ENCODE results near the gene OR5K4. TPM values are rescaled to one million over a fixed set of nuclear protein-coding genes. Genes with fewer than 3 reads are reported as not detected.

OR5K4 gene
- total and polyA plus RNA-seq, 3 donors from 2014 or later: not detected

DNA sequence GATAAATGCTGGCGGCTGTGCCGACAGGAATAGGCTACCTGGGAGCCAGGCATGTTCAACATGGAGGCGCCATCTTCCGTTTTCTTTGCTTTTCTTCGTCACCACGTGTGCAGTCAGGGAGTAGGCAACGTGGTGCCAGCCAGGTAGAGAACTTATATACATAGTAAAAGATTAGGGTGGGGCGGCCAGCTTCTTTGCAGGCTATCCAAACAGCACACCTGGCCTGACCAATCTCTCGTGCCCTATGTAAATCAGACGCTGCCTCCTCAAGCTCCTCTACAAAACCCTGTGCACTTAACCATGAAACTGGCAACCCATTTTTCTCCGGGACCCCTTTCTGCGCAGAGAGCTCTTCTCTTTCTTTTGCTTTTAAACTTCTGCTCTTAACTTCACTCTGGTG is 28.6 kb upstream of the OR5K4 start:
- no peaks in the 10 kb centered on the region for H3K27me3 ChIP-seq
- TF ChIP-seq CTCF (IDR thresholded peaks at IDR 0.05): no peak
- TF ChIP-seq POLR2A (IDR thresholded peaks at IDR 0.05): no peak
- intact Hi-C loops (cut with DNase I; ENCODE audit: low total_unique reads): loop anchor here (10.0 kb wide), 1 partner anchor 280 kb away; no protein-coding TSS in a partner anchor
- no peak overlapping the region for H3K4me3 ChIP-seq
- no peaks in the 10 kb centered on the region for H3K4me1 ChIP-seq
- no peaks in the 10 kb centered on the region for H3K9me3 ChIP-seq
- H3K36me3 ChIP-seq (ENCODE audit: low read depth, missing control alignments): no peaks in the 10 kb centered on the region
- H3K27ac ChIP-seq: no peak overlapping the region
- 49 to 57% methylated on average over 12 of the region's 12 CpGs for WGBS, 2 donors
- peak; percentile 18 for DNase-seq

GRCh38 chr3:98326105-98326893 is 27.4 kb upstream of the OR5K4 start:
- TF ChIP-seq CTCF (IDR thresholded peaks at IDR 0.05): no peak
- TF ChIP-seq POLR2A (IDR thresholded peaks at IDR 0.05): no peak
- no peaks in the 10 kb centered on the region for H3K9me3 ChIP-seq
- H3K36me3 ChIP-seq (ENCODE audit: low read depth, missing control alignments): no peaks in the 10 kb centered on the region
- H3K27me3 ChIP-seq: no peaks in the 10 kb centered on the region
- no peak overlapping the region for H3K4me3 ChIP-seq
- H3K27ac ChIP-seq: no peak overlapping the region
- no peak for DNase-seq
- WGBS, 2 donors: 47 to 59% methylated on average over 2 of the region's 2 CpGs
- no peaks in the 10 kb centered on the region for H3K4me1 ChIP-seq
- intact Hi-C loops (cut with DNase I; ENCODE audit: low total_unique reads): loop anchor here (10.0 kb wide), 1 partner anchor 281 kb away; no protein-coding TSS in a partner anchor

- no peaks in the 10 kb centered on the region for H3K36me3 ChIP-seq (ENCODE audit: low read depth, missing control alignments)
- no peaks in the 10 kb centered on the region for H3K27me3 ChIP-seq
- no peak for DNase-seq
- no peak overlapping the region for H3K4me3 ChIP-seq
- intact Hi-C loops (cut with DNase I; ENCODE audit: low total_unique reads): loop anchor here (10.0 kb wide), 1 partner anchor 282 kb away; no protein-coding TSS in a partner anchor
- H3K9me3 ChIP-seq: no peaks in the 10 kb centered on the region
- H3K27ac ChIP-seq: no peak overlapping the region
- TF ChIP-seq CTCF (IDR thresholded peaks at IDR 0.05) (no peak), POLR2A (IDR thresholded peaks at IDR 0.05) (no peak)
- H3K4me1 ChIP-seq: no peaks in the 10 kb centered on the region
These were observed 26.7 kb upstream of the OR5K4 start for GRCh38 chr3:98326945-98327344.

GRCh38 chr3:98328933-98329332 is 24.7 kb upstream of the OR5K4 start:
- Histone ChIP-seq H3K27ac (no peak overlapping the region), H3K36me3 (ENCODE audit: low read depth, missing control alignments) (no peaks in the 10 kb centered on the region), H3K4me3 (no peak overlapping the region), H3K4me1 (no peaks in the 10 kb centered on the region), H3K9me3 (no peaks in the 10 kb centered on the region), H3K27me3 (no peaks in the 10 kb centered on the region)
- intact Hi-C loops (cut with DNase I; ENCODE audit: low total_unique reads): loop anchor here (10.0 kb wide), 1 partner anchor 284 kb away; no protein-coding TSS in a partner anchor
- TF ChIP-seq POLR2A (IDR thresholded peaks at IDR 0.05) (no peak), CTCF (IDR thresholded peaks at IDR 0.05) (no peak)
- 75 to 78% methylated on average over 2 to 5 of the region's 5 CpGs for WGBS, 2 donors
- no peak for DNase-seq

Measured in testis (tissue), 3 donors.